GM11168 (cell line): ENCODE results near the gene PRIM2.
"Not testable (repeated sequence)": the region's sequence is repeated elsewhere in the genome, so short reads cannot be mapped to it uniquely, and the experiment has no call there.

Source experiments
- in situ Hi-C: fragments of 300-500 bp; cut with MboI; formaldehyde crosslinking; loops from one replicate; pipeline ENCODE4 v1.12.0; 2022; ENCODE audit warnings: low sequenced_read_pairs; ENCODE audit not compliant: unreplicated experiment

PRIM2 gene

DNA sequence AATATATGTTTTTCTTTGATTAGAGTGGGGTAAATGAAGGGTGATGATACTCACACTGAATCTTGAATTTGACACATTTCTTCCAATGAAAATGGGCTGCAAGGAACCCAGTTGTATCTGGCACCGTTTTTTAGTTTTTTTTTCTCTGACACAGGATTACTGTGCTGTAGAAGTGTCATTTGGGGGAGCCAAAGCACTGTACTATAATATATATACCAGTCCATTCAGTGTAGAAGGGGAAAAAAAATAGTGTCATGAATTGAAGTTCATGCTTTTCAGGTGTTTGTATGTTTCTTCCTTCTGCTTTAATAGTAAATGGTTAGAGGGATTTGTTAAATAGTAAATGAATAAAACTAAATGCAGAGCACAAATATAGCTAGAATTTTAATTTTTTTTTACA lies 35.2 kb downstream of the PRIM2 start:
- in situ Hi-C loops, result not testable (repeated sequence)

DNA sequence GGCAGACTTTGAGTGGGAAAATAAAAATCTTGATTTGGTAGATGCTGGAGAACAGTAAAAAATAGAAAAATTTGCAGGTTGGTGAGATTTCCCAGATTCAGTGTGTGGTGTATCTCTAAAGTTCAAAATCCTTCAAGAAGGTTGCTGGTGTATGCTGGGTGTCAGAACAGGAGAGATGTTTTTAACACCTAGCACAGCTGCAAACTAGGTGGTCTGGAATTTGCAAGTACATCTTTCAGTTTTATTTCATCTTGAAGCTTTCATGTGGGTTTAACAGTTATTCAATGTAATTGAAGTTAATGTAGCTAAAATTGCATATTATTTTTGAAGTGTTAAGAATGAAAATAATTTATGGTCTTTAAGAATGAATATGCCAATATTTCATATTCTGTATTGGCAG lies 40.9 kb downstream of the PRIM2 start:
- in situ Hi-C loops, result not testable (repeated sequence)

DNA sequence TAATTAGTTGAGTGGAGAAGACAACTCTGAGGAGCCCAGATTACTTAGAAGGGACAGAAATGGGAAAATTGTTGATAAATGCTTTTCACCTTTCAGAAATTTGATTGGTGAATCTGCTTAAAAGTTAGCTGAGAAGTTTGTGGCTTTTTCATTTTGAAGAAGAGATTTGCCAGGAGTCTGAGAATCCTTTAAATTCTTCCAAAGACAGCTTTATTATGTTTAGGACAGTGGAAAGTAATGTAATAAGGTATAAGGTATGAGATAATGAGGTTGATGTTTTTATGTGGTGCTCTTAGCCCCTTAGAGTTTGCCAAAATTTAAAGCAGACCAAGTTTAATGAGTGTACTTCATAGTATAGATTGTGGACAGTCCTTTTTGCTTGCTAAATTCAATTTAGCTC lies 42.3 kb downstream of the PRIM2 start:
- in situ Hi-C loops, result not testable (repeated sequence)

DNA sequence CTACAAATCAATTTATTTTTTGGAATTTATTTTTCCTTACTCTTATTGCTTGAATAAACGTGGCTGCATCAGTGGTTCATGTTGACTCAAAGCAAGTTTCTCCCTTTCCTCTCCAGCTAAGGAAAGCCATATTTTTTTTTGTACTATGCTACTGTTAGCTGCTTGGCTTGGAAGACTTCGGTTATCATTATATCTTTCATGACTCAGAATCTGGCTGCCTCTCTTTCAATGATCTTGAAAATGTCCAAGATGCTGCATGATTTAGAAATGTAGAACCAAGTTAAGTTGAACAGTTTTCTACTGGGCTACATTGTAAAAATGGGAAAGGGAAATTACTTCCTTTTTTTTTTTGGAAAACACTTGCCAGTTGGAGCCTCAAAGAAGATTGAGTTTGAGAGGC lies 44.9 kb downstream of the PRIM2 start:
- in situ Hi-C loops, result not testable (repeated sequence)

DNA sequence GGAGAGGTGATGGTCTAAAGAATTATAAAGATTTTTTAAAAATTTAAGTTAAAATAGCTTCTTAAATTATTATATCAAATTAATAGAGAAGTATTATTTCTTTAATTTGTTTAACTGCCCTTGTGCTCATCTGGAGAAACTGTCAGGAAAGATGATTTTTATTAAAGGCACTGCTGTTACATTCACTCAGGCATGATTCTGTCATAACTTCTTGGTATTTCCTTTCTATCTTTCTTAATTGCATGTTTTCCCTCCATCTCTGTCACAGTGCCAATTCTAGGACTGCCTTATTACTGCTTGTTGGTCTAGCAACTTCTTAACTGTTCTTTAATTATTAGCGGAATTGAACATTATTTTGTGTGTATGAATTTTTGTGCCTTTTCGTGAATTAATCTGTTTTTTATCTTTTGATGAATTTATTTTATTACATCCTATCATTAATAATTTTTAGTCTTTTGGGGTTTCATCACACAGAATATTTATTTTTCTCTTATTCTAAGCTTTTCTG lies 47.7 kb downstream of the PRIM2 start:
- in situ Hi-C loops, result not testable (repeated sequence)

DNA sequence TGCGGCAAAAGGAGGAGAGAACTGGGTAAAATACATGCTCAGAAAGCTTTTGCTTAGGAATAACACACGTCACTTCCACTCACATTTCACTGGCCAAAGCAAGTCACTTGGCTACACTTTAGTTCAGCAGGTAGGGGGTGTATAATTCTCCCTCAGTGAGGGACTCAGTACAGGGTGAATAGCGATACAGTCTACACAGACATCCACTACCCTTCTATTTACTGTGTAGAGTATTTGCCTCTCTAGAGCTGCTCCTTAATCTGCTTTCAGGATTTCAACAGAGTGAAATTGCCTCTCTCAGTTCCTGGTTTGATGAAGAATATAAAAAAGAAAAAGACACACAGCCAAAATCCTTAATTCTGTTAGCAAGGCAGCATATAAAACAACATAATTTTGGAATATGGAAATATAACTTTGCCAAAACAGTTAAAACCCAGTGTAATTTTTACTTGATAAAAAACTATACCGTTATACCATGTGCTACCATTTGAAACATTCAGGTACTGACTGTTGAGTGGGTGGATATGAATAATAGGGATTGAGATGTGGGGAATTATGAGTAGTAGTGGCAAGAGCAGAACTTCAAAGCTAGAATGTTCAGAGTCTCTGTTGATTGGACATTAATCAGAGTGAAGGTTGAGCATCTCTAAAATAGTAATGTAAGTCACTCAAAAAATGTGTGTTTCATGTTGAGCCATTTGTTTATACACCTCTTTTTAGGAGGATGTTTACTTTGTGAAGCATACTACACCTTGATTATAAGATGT lies 51.7 kb downstream of the PRIM2 start:
- in situ Hi-C loops, result not testable (repeated sequence)

DNA sequence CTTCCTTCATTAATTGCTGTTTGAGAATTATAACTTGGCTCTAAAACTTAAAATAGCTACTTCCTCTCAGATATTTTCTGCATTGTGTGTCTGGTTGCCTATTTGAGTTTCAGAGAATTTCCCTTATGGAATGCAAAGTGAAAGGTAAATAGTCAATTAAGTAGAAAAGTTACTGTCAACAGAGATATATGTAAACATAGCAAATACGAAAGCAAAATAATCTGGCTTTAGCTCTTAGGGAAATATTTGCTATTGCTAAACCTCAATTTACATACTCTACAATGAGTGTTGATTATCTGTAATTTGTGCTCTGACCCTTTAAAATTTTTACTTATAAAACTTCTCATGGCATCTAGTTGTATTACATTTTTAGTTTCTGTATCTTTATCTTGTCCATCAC lies 54.3 kb downstream of the PRIM2 start:
- in situ Hi-C loops, result not testable (repeated sequence)

DNA sequence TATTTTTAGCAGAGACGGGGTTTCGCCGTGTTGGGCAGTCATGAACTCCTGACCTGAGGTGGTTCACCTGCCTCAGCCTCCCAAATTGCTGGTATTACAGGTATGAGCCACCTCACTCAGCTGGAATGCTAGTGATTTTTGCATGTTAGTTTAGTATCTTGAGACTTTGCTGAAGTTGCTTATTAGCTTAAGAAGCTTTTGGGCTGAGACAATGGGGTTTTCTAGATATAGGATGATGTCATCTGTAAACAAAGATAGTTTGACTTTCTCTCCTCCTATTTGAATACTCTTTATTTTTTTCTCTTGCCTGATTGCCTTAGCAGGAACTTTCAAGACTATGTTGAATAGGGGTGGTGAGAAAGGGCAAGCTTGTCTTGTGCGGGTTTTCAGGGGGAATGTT lies 57.3 kb downstream of the PRIM2 start:
- in situ Hi-C loops, result not testable (repeated sequence)

DNA sequence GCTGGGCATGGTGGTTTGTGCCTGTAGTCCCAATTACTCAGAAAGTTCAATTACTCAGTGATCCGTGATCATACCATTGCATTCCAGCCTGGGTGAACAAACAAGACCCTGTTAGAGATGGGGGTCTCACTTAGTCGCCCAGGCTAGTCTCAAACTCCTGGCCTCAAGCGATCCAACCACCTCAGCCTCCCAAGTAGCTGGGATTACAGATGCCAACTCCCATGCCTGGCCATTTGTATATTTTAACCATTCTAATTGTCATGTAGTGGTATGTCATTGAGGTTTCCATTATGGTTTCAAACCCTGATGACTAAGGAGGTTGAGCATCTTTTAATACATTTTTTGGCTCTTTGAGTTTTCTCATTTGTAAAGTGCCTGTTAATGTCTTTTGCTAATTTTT lies 58.7 kb downstream of the PRIM2 start:
- in situ Hi-C loops, result not testable (repeated sequence)

DNA sequence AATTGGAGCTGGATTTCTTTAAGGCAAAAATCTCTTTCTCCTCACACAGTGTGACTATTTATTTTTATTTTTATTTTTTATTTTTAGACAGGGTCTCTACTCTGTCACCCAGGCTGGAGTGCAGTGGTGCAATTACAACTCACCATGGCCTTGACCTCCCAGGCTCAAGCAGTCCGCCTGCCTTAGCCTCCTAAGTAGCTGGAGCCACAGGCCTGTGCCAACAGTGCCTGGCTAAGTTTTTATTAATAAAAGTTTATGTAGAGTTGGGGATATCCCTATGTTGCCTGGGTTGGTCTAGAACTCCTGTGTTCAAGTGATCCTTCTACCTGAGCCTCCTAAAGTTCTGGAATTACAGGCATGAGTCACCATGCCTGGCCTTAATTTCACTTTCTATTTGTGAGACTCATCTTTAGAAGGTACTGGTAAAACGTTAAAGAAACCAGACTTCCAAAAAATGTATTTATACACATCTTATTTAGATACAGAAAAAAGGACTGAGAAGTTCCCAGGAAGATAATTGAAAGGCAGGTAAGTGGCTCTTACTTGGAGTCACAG lies 71.7 kb downstream of the PRIM2 start:
- in situ Hi-C loops, result not testable (repeated sequence)

DNA sequence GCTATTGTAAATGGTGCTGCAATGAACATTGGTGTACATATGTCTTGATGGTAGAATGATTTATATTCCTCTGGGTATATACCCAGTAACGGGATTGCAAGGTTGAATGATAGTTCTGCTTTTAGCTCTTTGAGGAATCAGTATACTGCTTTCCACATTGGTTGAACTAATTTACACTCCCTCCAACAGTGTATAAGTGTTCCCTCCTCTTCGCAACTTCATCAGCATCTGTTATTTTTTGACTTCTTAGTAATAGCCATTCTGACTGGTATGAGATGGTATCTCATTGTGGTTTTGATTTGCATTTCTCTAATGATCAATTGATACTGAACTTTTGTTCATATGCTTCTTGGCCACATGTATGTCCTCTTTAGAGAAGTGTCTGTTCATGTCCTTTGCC lies 73.4 kb downstream of the PRIM2 start:
- in situ Hi-C loops, result not testable (repeated sequence)

DNA sequence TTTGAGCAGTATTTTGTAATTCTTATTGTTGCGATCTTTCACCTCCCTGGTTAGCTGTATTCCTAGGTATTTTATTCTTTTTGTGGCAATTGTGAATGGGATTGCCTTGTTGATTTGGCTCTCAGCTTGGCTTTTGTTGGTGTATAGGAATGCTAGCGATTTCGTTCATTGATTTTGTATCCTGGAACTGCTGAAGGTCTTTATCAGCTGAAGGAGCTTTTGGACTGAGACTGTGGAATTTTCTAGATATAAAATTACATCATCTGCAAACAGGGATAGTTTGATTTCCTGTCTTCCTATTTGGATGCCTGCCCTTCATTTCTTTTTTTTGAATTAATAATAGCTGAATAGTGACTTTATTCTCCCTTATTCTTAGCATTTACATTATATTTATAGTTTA lies 74.6 kb downstream of the PRIM2 start:
- in situ Hi-C loops, result not testable (repeated sequence)

DNA sequence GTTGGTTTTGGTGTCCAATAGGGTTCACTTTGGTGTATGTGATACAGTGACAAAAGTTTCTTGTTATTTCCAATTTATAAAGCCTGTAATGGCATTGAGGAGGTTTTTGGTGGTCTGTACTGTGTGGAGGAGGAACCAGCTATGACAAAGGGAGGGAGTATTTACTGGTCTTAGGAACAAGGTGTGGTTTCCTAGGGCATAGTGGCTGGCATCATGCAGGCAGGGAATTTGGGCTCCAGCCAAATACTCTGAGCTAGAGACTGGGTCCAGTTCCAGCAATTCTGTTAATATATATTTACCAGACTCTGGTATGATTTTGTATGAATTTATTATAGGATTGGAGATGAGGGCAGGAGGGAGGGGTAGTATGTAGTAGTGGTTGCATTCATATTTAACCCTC lies 101.9 kb downstream of the PRIM2 start:
- in situ Hi-C loops, result not testable (repeated sequence)

DNA sequence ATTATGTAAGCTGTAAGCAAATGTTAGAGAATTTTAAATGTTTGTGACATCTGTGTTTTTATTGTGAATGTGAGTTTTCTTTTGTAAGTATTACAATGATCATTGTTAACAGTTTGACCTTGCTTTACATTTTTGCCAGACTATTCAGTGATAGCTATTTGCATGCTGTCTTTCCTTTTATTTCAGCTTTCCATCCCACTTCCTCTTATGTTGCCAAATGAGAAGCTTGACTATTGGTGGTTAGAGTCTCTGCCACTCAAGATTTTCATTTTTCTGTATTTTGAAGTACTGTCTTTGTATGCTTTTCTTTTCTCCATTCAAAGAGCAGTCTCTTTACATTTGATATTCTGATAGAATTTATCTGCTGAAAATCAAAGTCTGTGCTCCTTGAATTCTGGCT lies 104.1 kb downstream of the PRIM2 start:
- in situ Hi-C loops, result no loop called here

DNA sequence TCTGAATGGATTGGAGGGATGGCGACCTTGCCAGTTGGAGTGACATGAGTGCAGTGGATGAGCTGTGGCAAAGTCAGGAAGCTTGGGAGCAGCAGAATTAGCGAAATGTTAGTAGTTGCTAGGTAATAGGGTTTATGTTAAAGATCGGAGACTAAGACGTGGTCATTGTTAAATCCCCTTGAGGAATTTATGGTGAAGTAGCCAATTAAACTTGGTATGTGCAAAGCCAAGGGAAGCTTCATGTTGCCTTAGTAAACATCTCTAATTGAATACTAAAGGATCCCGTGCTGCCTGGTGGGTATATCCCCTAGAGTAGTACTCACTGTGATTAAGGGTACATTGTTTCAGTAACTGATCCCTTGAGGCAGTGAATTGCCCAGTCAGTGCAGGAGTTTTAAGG lies 106.0 kb downstream of the PRIM2 start:
- in situ Hi-C loops, result no loop called here

DNA sequence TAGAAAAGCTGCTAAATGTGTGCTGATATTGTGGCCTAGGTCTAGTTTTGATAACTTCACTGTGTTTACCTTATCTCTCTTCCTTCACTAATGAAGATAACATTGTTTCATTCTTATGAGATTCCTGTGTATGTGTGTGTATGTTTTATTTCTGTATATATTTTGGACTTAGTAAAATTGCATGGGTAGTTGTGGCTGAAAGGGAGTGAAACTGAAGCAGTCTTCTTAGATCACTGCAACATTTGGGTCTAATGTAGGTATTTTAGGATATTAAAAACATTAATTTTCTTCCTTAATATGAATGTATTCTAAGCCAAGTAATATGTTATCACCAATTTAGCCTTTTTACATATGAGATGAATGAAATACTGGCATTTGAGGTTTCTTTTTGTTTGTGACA lies 114.3 kb downstream of the PRIM2 start:
- in situ Hi-C loops, result not testable (repeated sequence)

DNA sequence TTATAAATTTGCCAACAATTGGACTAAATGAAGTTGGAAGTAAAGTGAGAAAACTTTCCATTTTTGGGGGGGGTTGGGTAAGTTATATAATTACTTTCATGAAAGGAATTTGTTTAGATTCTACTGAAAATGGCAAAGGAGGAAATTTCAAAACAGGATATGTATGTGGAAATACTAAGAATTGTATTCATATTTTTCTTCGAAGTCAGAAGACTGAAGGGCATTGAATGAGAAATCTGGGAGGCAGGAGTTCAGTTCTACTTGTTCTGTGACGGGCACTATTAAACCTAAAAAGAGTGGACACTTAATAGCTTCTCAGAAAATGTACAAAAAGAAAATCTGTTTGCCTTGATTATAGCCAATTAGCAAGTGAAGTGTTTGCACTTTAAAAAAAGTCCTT lies 114.7 kb downstream of the PRIM2 start:
- in situ Hi-C loops, result no loop called here

DNA sequence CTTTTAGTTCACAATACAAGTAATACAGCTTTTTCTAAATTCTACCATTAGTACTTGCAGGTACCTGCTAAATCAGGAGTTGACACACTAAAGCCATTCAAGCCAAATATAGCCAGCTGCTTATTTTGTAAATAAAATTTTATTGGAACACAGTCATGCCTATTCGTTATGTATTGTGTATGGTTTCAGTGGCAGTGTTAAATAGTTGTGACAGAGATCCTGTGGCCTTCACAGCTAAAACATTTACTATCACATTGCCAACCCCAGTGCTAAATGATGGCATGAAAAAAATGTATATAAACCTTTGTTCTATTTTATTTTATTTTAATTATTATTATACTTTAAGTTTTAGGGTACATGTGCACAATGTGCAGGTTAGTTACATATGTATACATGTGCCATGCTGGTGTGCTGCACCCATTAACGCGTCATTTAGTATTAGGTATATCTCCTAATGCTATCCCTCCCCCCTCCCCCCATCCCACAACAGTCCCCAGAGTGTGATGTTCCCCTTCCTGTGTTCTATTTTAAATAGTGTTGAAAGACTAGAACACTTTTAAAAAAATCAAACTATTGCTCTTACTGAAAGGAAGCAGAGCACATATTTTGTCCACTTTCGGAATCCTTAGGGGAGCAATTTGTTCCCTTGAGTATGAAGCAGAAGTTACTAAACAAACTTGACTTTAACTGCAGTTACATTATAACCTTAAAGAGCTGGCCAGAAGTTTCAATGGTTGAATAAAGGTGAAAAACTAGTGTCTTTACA lies 115.7 kb downstream of the PRIM2 start:
- in situ Hi-C loops, result no loop called here

DNA sequence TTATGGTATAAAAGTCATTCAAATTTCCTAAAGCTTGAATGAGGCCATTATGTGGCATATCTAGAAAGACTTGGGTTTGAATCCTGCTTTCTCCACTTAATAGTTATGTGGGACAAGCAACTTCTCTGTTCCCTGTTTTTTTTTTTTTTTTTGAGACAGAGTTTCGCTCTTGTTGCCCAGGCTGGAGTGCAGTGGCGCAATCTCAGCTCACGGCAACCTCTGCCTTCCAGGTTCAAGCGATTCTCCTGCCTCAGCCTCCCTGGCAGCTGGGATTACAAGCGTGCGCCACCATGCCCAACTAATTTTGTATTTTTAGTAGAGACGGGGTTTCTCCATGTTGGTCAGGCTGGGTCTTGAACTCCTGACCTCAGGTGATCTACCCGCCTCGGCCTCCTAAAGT lies 116.4 kb downstream of the PRIM2 start:
- in situ Hi-C loops, result not testable (repeated sequence)

DNA sequence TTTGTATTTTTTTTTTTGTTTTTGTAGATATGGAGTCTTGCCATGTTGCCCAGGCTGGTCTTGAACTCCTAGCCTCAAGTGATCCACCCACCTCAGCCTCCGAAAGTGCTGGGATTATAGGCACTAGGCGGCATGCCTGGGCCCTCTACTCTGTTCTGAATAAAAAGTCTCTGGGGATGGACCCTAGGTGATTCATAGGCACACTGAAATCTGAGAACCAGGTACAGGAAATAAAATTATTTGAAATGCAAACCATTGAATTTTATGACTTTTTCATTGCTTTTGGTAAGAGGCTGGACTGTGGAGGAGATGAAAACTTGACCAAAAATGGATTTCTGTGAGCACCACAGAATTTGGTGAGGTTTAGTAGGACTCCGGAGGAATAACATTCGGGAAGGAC lies 117.5 kb downstream of the PRIM2 start:
- in situ Hi-C loops, result no loop called here

DNA sequence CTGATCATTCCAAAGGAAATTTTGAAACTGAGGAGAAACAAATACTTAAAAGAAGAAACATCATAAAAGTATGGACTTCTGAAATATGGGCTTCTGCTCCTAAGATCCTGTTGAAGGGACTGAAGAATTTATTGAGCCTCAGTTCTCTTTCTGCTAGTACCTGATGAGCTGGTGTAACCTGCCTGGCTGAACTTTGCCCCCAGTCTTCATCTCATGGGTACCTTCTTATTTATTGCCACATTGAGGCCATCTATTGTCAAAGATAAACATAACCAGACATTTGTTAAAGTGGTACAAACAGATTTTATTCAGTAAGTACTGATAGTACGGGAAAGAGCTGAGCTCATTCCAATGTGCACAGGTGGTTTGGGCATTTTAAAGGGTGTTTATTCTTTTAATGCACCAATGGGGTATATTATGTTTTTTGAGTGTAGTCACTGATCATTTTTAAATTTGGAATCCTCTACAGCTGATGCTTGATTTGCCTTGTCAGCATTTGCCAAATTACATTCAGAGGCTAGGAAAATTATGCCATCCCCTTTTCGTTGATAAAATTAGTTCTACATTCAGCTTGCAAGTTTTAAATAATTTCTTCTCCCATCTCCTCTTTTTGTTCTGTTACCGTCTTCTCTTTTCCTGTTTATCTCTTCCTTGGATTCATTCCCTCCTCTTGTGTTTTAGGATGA lies 118.2 kb downstream of the PRIM2 start:
- in situ Hi-C loops, result no loop called here
